ENCODE data around the gene SYNPR. TPM values are rescaled to one million over a fixed set of nuclear protein-coding genes. Genes with fewer than 3 reads are reported as not detected.

Gene SYNPR
- total RNA-seq, 2 donors from 2014 or later: not detected

DNA sequence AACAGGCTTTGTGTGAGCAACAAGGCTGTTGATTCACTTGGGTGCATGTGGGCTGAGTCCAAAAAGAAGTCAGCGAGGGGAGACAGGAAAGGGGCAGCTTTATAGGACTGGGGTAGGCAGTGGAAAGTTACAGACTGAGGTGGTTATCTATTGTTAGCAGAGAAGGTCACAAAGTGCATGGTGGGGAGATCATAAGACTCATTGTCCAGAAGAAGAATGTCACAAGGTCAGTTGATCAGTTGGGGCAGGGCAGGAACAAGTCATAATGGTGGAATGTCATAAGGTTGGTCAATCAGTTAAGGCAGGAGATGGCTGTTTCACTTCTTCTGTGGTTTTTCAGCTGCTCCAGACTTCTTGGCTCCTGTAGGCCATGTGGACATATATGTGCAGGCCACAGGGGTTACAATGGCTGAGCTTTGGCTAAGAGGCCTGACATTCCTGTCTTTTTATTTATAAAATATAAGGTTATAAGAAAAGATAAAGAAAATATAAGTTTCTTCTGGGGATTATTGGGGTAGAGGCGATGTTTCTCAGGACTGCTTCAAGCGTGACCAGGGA is 304.9 kb downstream of the SYNPR start:
- H3K9me3 Mint-ChIP-seq: peaks cover 3 to 9% of the 10 kb centered on the region in 2 donors
- no peak for ATAC-seq
- no peak for DNase-seq (ENCODE audit: low spot score in 2 of 2)
- no peaks in the 10 kb centered on the region for H3K36me3 Mint-ChIP-seq
- peak overlapping the region in 1 of 2 donors; percentile 3 for H3K27ac Mint-ChIP-seq

DNA sequence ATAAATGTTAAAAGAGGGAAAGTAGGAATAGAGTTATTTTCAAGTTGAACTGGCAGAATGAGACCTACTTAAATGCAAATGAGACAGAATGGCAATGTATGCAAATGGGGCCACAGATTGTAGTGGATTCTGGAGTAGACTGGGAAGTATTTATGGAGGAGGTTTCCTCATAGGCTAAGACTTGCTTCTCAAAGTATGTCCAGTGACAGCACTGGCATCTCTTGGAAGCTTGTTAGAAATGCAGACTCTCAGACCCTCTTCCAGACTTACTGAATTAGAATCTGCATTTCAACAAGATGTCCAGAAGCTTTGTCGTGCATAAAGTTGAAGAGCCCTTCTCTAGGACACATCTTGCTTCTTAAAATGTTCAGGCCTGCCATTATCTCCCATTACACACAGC is 306.6 kb downstream of the SYNPR start:
- no peak for ATAC-seq
- no peak overlapping the region for H3K27ac Mint-ChIP-seq
- no peak for DNase-seq (ENCODE audit: low spot score in 2 of 2)
- H3K36me3 Mint-ChIP-seq: no peaks in the 10 kb centered on the region
- H3K9me3 Mint-ChIP-seq: peaks cover 3 to 9% of the 10 kb centered on the region in 2 donors

DNA sequence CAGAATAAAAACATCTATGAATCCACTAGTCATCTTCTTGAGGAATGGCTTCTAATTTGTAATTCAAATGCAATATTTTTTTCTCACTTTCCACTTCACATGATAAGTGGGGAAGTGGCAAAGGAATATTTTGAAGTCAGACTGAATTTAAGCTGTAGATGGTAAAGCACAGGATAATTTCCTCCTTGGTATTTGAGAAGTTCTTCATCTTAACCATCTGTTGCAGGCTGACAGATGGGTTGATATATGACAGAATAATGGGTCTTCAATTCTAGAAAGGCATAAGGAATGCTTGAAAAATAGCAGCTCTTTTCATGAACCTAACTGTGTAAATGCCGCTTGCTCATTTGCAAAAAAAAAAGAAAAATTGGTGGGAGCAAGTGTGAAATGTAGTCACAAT is 307.8 kb downstream of the SYNPR start:
- DNase-seq (ENCODE audit: low spot score in 2 of 2) (no peak), ATAC-seq (no peak)
- H3K27ac Mint-ChIP-seq: no peak overlapping the region
- H3K36me3 Mint-ChIP-seq: no peaks in the 10 kb centered on the region
- H3K9me3 Mint-ChIP-seq: peaks cover 3 to 9% of the 10 kb centered on the region in 2 donors

DNA sequence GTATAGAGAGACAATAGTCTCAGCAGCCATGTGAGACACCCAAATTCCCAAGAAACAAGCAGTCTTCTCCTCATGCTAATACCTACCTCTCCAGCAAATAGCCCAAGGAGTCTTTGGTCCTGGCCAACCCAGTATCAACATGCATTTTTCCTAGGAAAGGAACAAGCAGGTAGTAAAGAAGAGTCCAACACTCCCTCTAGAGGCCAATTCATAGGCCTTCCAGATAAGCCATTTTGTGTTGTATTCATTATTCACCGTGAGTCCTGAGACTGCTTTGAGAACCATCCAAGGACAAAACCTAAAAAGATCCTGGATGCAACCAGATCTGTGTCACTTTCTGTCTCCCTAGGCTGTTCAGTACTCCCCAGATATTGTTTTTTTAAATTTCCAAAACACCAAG is 310.8 kb downstream of the SYNPR start:
- no peak for DNase-seq (ENCODE audit: low spot score in 2 of 2)
- Mint-ChIP-seq H3K36me3 (no peaks in the 10 kb centered on the region), H3K9me3 (peaks cover 3 to 5% of the 10 kb centered on the region in 2 donors), H3K27ac (no peak overlapping the region)
- no peak for ATAC-seq

DNA sequence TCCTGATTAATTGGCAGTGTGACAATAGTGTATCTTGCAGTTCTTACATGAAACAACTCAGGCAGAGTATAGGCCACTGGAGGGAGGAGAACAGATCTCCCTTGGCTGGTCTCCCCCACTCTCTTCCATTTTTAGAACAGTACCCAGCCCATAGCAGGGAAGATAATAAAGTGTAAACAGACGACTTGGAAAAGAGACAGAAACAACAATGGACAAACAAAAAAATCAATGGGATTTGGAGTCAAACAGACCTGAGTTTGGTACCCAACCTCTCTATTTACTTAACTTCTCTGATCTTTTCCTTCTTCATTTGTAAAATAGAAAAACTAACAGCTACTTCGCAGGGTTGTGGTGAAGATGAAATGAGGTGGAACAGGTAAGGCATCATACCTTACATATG is 315.7 kb downstream of the SYNPR start:
- ATAC-seq (no peak), DNase-seq (ENCODE audit: low spot score in 2 of 2) (no peak)
- Mint-ChIP-seq H3K27ac (no peak overlapping the region), H3K36me3 (no peaks in the 10 kb centered on the region), H3K9me3 (no peaks in the 10 kb centered on the region)

DNA sequence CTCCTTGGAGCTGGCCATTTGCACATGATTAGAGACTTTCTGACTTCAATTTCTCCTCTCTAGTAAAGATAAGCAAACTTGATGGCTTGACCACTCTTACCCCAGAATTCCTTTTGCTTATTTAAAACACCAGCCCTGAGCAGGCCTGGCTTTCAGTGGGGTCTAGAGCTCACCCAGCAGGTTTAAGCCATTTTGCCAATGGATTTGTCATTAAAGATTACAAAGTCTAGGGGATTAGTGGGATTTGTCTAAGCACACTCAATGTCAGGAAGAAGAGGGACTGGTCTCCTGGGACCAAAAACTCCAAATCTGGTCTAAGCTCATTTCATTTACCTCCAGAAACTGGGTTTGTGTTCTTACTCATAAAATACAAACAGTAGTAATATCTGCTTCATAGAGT is 317.1 kb downstream of the SYNPR start:
- Mint-ChIP-seq H3K36me3 (no peaks in the 10 kb centered on the region), H3K9me3 (no peaks in the 10 kb centered on the region), H3K27ac (no peak overlapping the region)
- DNase-seq (ENCODE audit: low spot score in 2 of 2): no peak
- ATAC-seq: no peak

DNA sequence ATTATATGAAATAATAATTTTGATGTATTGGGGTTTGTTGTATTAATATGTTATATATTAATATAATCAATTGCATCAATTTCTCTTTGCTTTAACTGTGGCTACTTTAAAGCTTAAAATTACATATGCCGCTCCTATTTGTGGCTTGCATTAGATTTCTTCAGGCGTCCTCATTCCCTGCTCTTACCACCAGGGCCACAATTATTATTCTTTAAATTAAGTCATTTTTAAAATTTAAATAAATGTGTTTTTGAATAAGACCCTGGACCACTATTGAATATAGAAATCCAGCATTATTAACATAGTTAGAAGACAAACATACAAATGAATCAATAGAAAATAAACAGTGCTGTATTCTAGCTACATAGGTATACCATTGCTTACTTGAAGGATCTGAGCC is 318.9 kb downstream of the SYNPR start:
- ATAC-seq: no peak
- Mint-ChIP-seq H3K36me3 (no peaks in the 10 kb centered on the region), H3K9me3 (no peaks in the 10 kb centered on the region), H3K27ac (no peak overlapping the region)
- no peak for DNase-seq (ENCODE audit: low spot score in 2 of 2)

DNA sequence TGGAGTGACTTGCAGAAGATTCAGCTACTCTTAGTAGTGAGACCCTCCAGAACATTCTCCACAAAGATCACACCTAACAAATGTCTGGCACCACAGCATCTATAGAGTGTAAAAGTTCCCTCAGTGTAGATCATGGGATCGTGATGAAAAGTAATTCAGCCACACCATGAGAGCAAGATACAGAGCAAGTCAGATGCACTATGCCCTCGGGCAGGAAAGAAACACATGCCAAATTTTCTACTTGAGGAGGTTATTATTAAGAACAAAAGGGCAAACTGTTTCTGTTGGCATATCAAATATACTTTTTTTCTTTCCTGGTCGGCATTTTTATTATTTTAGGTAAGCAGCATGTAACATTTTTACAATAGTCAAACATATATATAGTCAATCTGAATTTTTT is 329.6 kb downstream of the SYNPR start:
- DNase-seq (ENCODE audit: low spot score in 2 of 2) (no peak), ATAC-seq (no peak)
- H3K36me3 Mint-ChIP-seq: no peaks in the 10 kb centered on the region
- H3K9me3 Mint-ChIP-seq: peaks cover 0 to 2% of the 10 kb centered on the region in 2 donors
- H3K27ac Mint-ChIP-seq: no peak overlapping the region

DNA sequence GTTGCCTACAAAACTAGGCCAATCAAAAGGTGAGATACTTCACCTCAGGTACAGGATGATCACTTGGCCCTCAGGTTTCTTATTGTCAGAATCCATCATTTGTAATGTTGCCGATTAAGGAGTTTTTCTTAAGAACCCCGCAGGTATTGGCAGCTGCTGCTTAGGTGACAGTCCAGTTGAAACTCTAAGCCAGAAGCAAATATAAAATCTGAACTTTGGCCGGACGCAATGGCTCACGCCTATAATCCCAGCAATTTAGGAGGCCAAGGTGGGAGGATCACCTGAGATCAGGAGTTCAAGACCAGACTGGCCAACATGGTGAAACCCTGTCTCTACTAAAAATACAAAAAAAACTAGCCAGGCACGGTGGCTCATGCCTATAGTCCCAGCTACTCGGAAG is 331.3 kb downstream of the SYNPR start:
- Mint-ChIP-seq H3K36me3 (no peaks in the 10 kb centered on the region), H3K9me3 (peaks cover 0 to 2% of the 10 kb centered on the region in 2 donors), H3K27ac (no peak overlapping the region)
- ATAC-seq: no peak
- DNase-seq (ENCODE audit: low spot score in 2 of 2): no peak

DNA sequence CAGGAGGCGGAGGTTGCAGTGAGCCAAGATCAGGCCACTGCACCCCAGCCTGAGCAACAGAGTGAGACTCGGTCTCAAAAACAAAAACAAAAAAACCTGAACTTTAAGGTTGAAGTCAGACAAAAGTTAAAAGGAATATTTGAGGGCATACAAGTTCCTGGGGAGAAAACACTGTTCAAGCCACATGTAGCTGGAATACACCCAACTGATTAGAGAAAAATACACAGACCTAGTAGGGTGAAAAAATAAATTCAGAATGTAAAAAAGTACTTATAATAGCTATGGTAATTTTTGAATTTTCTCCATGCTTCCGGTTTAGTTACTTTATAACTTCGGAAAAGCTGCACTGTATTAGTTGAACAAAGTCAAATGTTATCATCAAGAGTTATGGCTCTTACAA is 331.7 kb downstream of the SYNPR start:
- ATAC-seq (no peak), DNase-seq (ENCODE audit: low spot score in 2 of 2) (no peak)
- Mint-ChIP-seq H3K9me3 (peaks cover 0 to 2% of the 10 kb centered on the region in 2 donors), H3K36me3 (no peaks in the 10 kb centered on the region), H3K27ac (no peak overlapping the region)

DNA sequence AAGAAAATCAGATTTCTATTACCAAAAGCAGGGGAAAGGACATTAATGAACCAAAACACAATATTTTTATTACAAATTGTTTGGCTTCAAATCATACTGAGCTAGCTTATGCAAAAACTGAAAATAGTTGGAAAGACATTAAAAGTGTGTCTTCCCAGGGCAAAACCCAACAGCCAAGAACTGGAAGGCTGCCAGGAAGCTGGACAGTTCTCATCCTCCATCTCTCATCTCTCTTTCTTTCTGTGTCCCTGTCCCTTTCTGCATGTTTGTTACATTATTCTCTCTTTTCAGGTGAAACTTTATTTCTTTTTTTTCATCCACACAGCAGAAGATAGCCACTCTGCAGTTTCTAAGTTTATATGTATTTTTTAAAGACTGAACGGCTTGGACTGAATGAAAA is 333.3 kb downstream of the SYNPR start:
- Mint-ChIP-seq H3K36me3 (no peaks in the 10 kb centered on the region), H3K27ac (no peak overlapping the region), H3K9me3 (peaks cover 0 to 2% of the 10 kb centered on the region in 2 donors)
- ATAC-seq (no peak), DNase-seq (ENCODE audit: low spot score in 2 of 2) (no peak)

DNA sequence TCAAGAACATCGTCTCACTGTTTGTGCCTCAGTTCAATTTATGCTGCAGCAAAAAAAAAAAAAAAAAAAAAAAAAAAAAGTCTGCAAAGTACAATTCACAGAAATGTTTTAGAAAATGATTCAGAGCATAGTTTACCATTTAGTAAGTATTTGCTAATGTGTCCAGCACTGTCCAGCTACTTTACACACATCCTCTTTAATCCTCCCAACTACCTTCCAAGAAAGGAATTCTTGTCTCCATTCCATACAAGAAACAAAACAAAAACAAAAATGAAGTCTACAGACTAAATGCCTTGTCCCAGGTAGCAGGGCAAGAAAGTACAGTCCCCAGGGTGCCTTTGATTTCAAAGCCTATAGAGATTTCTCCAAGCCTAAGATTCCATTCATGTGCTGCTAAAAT is 335.5 kb downstream of the SYNPR start:
- Mint-ChIP-seq H3K27ac (no peak overlapping the region), H3K36me3 (no peaks in the 10 kb centered on the region), H3K9me3 (no peaks in the 10 kb centered on the region)
- ATAC-seq (no peak), DNase-seq (ENCODE audit: low spot score in 2 of 2) (no peak)

DNA sequence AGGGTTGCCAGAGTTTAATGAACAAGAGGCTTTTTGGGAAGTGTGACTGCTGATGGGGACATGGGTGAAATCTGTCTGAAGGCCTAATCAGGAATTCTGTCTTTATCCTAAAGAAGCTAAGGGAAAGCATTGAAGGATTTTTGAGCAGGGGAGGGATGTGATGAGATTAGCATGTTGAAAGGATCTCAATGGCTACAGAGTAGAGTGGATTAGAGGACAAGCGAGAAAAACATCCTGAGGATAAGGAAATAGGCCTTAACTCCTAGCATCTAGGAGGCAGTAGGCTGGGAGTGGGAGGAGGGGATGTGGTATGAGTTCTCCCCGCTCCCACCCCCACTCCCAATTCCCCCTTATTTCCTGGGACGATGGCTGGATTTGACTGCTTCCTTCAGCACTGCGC is 339.3 kb downstream of the SYNPR start:
- no peak for DNase-seq (ENCODE audit: low spot score in 2 of 2)
- Mint-ChIP-seq H3K27ac (no peak overlapping the region), H3K36me3 (no peaks in the 10 kb centered on the region), H3K9me3 (peaks cover 0 to 5% of the 10 kb centered on the region in 2 donors)
- ATAC-seq: no peak

DNA sequence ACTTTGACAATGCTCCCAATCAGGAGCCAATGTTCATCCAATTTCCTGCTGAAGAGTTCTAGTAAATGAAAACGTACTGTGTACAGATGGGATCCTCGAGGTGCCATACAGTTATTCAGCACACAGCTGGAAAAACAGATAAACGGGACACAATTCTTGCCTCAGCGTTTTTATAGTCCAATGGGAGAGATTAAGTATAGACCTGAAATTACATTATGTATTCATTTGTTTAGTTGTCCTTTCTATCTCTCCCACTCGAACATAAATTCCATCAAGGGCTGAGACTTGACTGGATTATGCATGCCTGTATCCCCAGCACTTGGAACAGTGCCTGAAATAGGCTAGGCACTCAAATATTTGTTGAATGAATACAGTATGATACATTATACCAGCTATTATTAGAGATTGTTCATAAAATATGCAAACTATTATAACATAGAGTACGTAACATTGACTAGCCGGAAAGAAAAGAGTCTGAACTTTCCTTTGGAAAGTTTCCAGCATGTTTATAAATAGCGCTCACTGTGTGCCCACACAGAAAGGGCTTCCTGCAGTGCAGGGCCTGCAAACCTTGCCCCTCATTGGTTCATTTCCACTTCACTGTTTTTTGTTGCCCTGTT is 346.9 kb downstream of the SYNPR start:
- H3K9me3 Mint-ChIP-seq: peaks cover 3 to 5% of the 10 kb centered on the region in 2 donors
- H3K36me3 Mint-ChIP-seq: no peaks in the 10 kb centered on the region
- H3K27ac Mint-ChIP-seq: no peak overlapping the region
- ATAC-seq: no peak
- DNase-seq (ENCODE audit: low spot score in 2 of 2): no peak

DNA sequence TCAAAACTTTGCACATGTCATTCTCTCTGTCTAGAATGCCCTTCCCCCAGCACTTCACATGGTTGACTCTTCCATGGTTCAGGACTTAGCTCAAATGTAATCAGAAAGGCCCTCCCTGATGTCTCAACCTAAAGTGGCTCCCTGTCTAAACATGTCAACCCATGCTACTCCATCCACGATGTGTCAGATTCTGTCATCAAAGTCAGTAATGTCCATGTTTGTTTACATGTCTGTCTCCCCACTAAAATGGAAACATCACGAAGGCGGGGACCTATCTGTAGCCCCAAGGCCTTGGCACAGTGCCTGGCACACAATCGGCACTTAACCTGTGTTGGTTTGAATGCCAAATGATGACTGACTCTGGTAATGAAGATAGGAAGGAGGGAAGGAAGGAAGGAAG is 353.6 kb downstream of the SYNPR start:
- ATAC-seq (no peak), DNase-seq (ENCODE audit: low spot score in 2 of 2) (no peak)
- Mint-ChIP-seq H3K9me3 (peaks cover 5 to 8% of the 10 kb centered on the region in 2 donors), H3K27ac (no peak overlapping the region), H3K36me3 (no peaks in the 10 kb centered on the region)

DNA sequence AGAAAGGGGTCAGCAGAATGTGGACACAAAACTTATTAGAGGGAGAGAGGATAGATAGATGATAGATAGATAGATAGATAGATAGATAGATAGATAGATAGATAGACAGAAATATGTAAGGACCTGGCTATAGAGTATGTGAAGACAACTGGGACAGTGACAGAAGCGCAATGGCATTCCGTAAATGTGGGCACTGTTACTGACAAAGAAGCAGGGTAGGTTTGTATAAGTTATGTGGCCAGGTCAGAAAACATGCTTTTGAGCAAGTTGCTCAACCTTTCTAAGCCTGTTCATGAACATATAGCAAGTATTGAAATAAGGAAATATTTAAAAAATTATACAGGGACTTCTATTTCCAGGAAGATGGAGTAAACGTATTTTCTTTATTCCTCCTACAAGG is 357.1 kb downstream of the SYNPR start:
- no peak for DNase-seq (ENCODE audit: low spot score in 2 of 2)
- ATAC-seq: no peak
- Mint-ChIP-seq H3K36me3 (no peaks in the 10 kb centered on the region), H3K9me3 (peaks cover 5 to 11% of the 10 kb centered on the region in 2 donors), H3K27ac (no peak overlapping the region)

DNA sequence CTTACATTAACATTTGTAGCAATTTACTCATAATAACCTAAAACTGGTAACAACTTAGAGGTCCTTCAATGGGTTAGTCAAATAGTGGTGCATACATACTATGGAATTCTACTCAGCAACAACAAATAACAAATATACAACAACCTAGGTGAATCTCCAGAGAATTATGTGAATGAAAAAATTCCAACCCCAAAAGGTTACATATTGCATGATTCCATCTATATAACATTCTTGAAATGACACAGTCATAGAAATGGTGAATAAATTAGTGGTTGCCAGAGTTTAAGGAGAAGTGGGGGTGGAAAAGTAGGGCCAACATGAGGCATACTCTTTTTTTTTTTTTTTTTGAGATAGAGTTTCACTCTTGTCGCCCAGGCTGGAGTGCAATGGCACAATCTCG is 361.7 kb downstream of the SYNPR start:
- Mint-ChIP-seq H3K9me3 (peaks cover 15 to 19% of the 10 kb centered on the region in 2 donors), H3K36me3 (peaks cover 0 to 5% of the 10 kb centered on the region in 2 donors), H3K27ac (no peak overlapping the region)
- ATAC-seq (no peak), DNase-seq (ENCODE audit: low spot score in 2 of 2) (no peak)

DNA sequence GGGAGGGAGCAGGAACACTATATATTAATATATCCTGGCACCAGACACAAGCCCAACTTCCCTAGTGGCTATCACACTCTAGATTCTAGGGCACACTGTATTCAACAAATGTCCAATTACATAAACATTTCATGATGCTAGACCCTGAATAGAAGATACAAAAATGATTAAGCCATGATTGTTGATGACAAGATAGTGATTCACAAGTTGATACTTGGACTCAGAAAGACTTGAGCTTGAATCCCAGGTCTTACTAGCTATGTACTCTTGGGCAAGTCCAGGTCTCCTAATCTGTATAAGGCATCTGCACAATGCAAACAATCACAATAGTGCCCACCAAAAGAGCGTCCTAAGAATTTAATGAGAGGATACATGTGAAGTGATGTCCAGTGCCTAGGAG is 364.4 kb downstream of the SYNPR start:
- H3K9me3 Mint-ChIP-seq: peaks cover 15 to 20% of the 10 kb centered on the region in 2 donors
- no peak overlapping the region for H3K27ac Mint-ChIP-seq
- ATAC-seq: no peak
- no peak for DNase-seq (ENCODE audit: low spot score in 2 of 2)
- H3K36me3 Mint-ChIP-seq: peaks cover 0 to 14% of the 10 kb centered on the region in 2 donors
